Measurements from ENCODE around the gene CD82. TPM values are rescaled to one million over a fixed set of nuclear protein-coding genes. Genes with fewer than 3 reads are reported as not detected.

Gene CD82
- total and polyA plus RNA-seq, 2 of the 8 experiments (the other 6 are each of a cell fraction or from before 2014, with no cell fraction given), result 7.9 to 10.3 TPM

GRCh38 chr11:44573333-44573732 is 7.9 kb downstream of the CD82 start (continued):
- no peak for TF ChIP-seq RAD21 (IDR thresholded peaks at IDR 0.05 in 1 of 2, conservative IDR thresholded peaks at IDR 0.05 in 1 of 2; ENCODE audit: low read depth in 2 of 2, low read length in 2 of 2)
- no peak for TF ChIP-seq TBP (IDR thresholded peaks at IDR 0.05; ENCODE audit: low read depth, low read length)
- no peak for TF ChIP-seq RNF2 (IDR thresholded peaks at IDR 0.05; ENCODE audit: borderline replicate concordance, low read depth, low read length, missing control alignments, poor library complexity, severe bottlenecking)
- no peak for TF ChIP-seq SP4 (IDR thresholded peaks at IDR 0.05; ENCODE audit: low read length)
